Tibial artery (tissue), 4 donors: ENCODE results near the gene PADI1.

Experiments used
- DNase-seq, 2 donors: peaks; one replicate each; pipeline ENCODE4 v3.0.0-alpha.2; 2019
- H3K27ac ChIP-seq, 2 donors: fragments of 200-600 bp; sonication (generic) in 1 of 2; 1 replicate in 1 of 2; 2 replicates in 1 of 2; pipeline ENCODE4 v1.5.1; 2018 to 2019; ENCODE audit warnings: mild to moderate bottlenecking in 1 of 2
- H3K27me3 ChIP-seq, 2 donors: fragments of 200-600 bp; sonication (generic) in 1 of 2; one replicate each; pipeline versions ENCODE4 v1.5.1 to v1.6.0; 2016 to 2019
- H3K36me3 ChIP-seq, 3 donors: fragments of 200-600 bp; sonication (generic) in 2 of 3; one replicate each; pipeline ENCODE4 v1.5.1; 2016 to 2019; ENCODE audit warnings: mild to moderate bottlenecking in 2 of 3
- H3K4me1 ChIP-seq, 4 donors: fragments of 200-600 bp; sonication (generic) in 2 of 4; 1 replicate in 3 of 4; 2 replicates in 1 of 4; pipeline ENCODE4 v1.5.1; 2016 to 2019
- H3K4me3 ChIP-seq, 2 donors: fragments of 200-600 bp; sonication (generic) in 1 of 2; 1 replicate in 1 of 2; 2 replicates in 1 of 2; pipeline ENCODE4 v1.5.1; 2018 to 2019; ENCODE audit warnings: mild to moderate bottlenecking in 2 of 2
- H3K9me3 ChIP-seq, 3 donors: fragments of 200-600 bp; sonication (generic) in 1 of 3; one replicate each; pipeline ENCODE4 v1.5.1; 2016 to 2019
- intact Hi-C: fragments of 100-400 bp; cut with DNase I; formaldehyde crosslinking; loops from one replicate; pipeline ENCODE4 v1.15.0; 2023; ENCODE audit warnings: low total_unique reads
- TF ChIP-seq, protein P1 (sequence below), 2 experiments: fragments of 200-600 bp in 1 of 2; fragments of 450-650 bp in 1 of 2; IDR thresholded peaks; one replicate each; pipeline ENCODE4 v1.5.1; 2017 to 2019; ENCODE audit warnings: antibody characterized with exemption in 2 of 2, mild to moderate bottlenecking in 1 of 2, moderate library complexity in 1 of 2

PADI1 gene

DNA sequence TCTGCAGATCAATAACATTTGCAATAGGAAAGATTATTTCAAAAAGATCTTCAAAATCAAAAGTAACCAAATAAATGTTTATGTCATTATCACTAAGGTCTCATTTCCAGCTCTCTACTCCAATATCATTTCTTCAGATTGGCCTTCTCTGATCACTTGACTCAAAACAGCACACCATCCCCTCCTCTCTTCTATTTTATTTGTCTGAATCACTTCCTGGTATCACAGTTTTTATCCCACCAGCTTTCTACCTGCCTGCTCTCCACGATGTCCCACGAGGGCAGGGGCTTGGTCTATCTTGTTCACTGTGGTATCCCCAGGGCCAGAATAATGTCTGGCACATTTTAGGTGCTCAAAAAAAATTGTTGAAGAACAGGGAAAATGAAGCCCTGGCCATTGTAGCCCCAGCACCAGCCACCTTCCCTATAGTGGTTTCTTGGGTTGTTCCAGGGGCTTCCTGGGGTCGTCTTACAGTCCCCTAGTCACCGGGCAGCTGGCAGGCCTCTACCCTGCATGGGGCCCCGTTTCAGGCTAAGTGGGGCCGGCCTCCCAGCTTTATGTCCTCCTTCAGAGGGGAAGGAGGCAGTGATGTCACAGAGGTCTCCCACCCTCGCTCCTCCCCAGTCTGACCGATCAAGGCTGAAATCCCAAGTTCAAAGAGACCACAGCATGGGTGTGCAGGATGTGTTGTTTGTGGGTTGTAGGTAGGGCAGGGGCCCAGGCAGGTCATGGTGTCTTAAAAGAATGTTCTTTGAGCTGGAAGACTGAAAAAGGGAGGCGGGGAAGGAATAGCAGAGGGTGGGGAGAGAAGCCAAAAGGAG is 3.5 kb upstream of the PADI1 start:
- TF ChIP-seq, protein P1, sequence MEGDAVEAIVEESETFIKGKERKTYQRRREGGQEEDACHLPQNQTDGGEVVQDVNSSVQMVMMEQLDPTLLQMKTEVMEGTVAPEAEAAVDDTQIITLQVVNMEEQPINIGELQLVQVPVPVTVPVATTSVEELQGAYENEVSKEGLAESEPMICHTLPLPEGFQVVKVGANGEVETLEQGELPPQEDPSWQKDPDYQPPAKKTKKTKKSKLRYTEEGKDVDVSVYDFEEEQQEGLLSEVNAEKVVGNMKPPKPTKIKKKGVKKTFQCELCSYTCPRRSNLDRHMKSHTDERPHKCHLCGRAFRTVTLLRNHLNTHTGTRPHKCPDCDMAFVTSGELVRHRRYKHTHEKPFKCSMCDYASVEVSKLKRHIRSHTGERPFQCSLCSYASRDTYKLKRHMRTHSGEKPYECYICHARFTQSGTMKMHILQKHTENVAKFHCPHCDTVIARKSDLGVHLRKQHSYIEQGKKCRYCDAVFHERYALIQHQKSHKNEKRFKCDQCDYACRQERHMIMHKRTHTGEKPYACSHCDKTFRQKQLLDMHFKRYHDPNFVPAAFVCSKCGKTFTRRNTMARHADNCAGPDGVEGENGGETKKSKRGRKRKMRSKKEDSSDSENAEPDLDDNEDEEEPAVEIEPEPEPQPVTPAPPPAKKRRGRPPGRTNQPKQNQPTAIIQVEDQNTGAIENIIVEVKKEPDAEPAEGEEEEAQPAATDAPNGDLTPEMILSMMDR (IDR thresholded peaks at IDR 0.05), result no peak
- peak in 1 of 2 donors; percentile 13 for DNase-seq
- Histone ChIP-seq H3K27ac (no peak overlapping the region), H3K36me3 (no peaks in the 10 kb centered on the region), H3K9me3 (no peaks in the 10 kb centered on the region), H3K4me3 (no peak overlapping the region), H3K4me1 (no peaks in the 10 kb centered on the region), H3K27me3 (peaks cover 0 to 29% of the 10 kb centered on the region in 2 donors)
- intact Hi-C loops, result no loop called here

DNA sequence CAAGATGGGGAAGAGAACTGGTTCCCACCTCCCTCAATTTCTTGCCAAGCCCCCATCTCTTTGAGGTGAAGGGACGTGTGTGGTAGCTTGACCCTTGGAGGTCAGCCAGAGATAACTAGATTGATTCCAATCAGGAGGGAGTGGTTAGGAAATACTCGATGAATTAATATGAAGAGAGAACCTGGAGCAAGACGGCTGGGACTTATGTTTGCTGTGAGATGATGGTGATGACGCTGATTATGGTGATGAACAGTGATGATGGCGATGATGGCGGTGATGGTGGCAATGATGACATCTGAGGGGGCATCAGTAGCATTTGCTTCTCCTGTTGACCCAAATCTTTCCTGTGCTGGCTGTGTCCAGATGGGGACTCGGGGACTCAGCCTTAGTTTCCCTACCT is 724 bp downstream of the PADI1 start:
- Histone ChIP-seq H3K4me3 (no peak overlapping the region), H3K27me3 (peaks cover 0 to 14% of the 10 kb centered on the region in 2 donors), H3K9me3 (no peaks in the 10 kb centered on the region), H3K36me3 (no peaks in the 10 kb centered on the region), H3K27ac (no peak overlapping the region), H3K4me1 (no peaks in the 10 kb centered on the region)
- no peak for DNase-seq
- TF ChIP-seq, protein P1 (IDR thresholded peaks at IDR 0.05), result no peak
- intact Hi-C loops, result no loop called here

DNA sequence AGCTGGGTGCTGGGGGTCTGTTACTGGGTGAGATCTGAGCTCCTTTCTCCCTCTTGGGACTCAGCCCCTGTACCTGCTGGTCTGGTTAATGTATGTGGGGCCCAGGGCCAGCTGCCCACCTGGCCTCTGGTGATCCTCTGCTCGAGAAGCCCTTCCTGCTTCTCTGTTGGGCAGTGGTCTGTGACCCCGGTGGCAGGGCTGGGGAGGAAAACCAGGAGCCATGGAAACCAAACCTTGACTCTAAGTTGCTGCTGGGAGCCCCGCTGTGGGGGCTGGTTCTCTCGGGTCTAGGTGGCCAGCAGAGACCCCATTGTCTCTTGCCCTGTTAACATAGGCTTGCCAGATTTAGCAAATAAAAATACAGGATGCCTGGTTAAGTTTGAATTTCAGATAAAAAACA is 1.3 kb downstream of the PADI1 start:
- intact Hi-C loops, result no loop called here
- TF ChIP-seq, protein P1 (IDR thresholded peaks at IDR 0.05), result no peak
- DNase-seq, result no peak
- H3K9me3 ChIP-seq, result no peaks in the 10 kb centered on the region
- H3K27me3 ChIP-seq, result peaks cover 0 to 14% of the 10 kb centered on the region in 2 donors
- no peaks in the 10 kb centered on the region for H3K36me3 ChIP-seq
- H3K4me1 ChIP-seq, result no peaks in the 10 kb centered on the region
- no peak overlapping the region for H3K27ac ChIP-seq
- no peak overlapping the region for H3K4me3 ChIP-seq

DNA sequence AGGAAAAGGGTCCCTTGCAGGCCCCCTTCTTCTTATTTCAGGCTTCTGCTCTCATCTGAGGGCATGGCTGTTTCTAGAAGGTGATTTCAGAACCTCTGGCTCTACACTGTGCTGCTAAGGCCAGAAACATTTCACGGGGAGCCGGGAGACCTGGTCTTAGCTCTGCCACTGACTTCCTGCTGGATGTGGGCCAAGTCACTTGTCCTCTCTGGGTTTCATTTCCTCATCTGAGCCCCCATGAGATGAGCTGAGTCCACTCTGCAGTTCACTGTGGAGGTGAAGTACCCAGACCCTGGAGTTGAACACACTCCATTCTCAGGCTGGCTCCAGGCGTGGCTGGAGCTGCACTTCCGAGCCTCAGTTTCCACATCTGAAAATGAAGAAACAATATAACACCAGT is 2.1 kb downstream of the PADI1 start:
- peak; percentile 76 to 77 for DNase-seq
- intact Hi-C loops, result no loop called here
- Histone ChIP-seq H3K4me1 (peaks cover 0 to 3% (median 0%) of the 10 kb centered on the region in 4 donors), H3K9me3 (no peaks in the 10 kb centered on the region), H3K36me3 (no peaks in the 10 kb centered on the region), H3K27ac (no peak overlapping the region), H3K4me3 (no peak overlapping the region), H3K27me3 (peaks cover 0 to 22% of the 10 kb centered on the region in 2 donors)
- TF ChIP-seq, protein P1 (IDR thresholded peaks at IDR 0.05), result no peak

DNA sequence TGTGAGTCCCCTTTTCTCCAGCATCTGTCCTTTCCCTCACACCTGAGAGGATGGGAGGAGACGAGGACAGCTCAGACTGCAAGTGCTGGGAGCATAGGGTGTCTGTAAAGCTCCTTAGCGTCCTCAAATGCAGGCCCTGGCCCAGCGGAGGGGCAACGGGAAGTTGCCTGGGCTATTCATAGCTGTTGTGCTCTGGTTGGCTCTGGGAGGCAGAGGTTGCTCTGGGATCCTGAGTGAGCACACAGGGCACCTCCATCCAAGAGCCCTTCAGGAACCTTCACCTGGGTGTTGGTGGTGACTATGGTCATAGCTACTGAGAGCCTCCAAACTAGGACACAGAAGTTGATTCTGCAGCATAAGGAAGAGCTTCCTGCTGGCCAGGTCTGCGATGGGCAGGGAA is 2.6 kb downstream of the PADI1 start:
- Histone ChIP-seq H3K4me3 (no peak overlapping the region), H3K9me3 (no peaks in the 10 kb centered on the region), H3K27me3 (peaks cover 0 to 27% of the 10 kb centered on the region in 2 donors), H3K27ac (no peak overlapping the region), H3K4me1 (peaks cover 0 to 8% (median 0%) of the 10 kb centered on the region in 4 donors), H3K36me3 (no peaks in the 10 kb centered on the region)
- intact Hi-C loops, result no loop called here
- DNase-seq, result no peak
- TF ChIP-seq, protein P1 (IDR thresholded peaks at IDR 0.05), result no peak
